Neural crest cell (in vitro differentiated cells): ENCODE measurements around the gene PPP1R12C. TPM values are rescaled to one million over a fixed set of nuclear protein-coding genes. Genes with fewer than 3 reads are reported as not detected.
A peak's percentile ranks its signal among the peaks of the same experiment; 100 is the strongest.

ENCODE experiments used
- DNase-seq: peaks from one replicate; pipeline ENCODE4 v3.0.0; 2021; ENCODE audit warnings: low read depth, mixed read lengths, low spot score
- H3K27ac Mint-ChIP-seq: one replicate; pipeline ENCODE4 v1.8.0; 2021; ENCODE audit warnings: mild to moderate bottlenecking, mixed read lengths; ENCODE audit not compliant: unreplicated experiment
- H3K27me3 Mint-ChIP-seq: 2 replicates; pipeline ENCODE4 v1.8.0; 2021; ENCODE audit warnings: low read depth, mild to moderate bottlenecking, mixed read lengths
- H3K36me3 Mint-ChIP-seq: 2 replicates; pipeline ENCODE4 v1.8.0; 2021; ENCODE audit warnings: low read depth, mild to moderate bottlenecking, mixed read lengths
- H3K4me1 Mint-ChIP-seq: 2 replicates; pipeline ENCODE4 v1.8.0; 2021; ENCODE audit warnings: mixed read lengths
- H3K4me3 Mint-ChIP-seq: one replicate; pipeline ENCODE4 v1.8.0; 2021; ENCODE audit warnings: mild to moderate bottlenecking, mixed read lengths
- H3K9me3 Mint-ChIP-seq: 2 replicates; pipeline ENCODE4 v1.8.0; 2021; ENCODE audit warnings: mixed read lengths
- total RNA-seq: library from RNA; stranded (reverse); gene quantifications from 2 replicates; pipeline ENCODE4 v1.2.1, GENCODE V29; 2021
- TF ChIP-seq, protein P1 (sequence below): fragments of 200-600 bp; sonication (generic); conservative IDR thresholded peaks from 2 replicates; pipeline ENCODE4 v1.5.0; 2021; ENCODE audit warnings: antibody characterized with exemption, mild to moderate bottlenecking

Gene PPP1R12C
- total RNA-seq, 1 donor from 2014 or later, result 108 TPM

GRCh38 chr19:55147545-55148251, 30.3 kb upstream of the PPP1R12C start:
- TF ChIP-seq, protein P1, sequence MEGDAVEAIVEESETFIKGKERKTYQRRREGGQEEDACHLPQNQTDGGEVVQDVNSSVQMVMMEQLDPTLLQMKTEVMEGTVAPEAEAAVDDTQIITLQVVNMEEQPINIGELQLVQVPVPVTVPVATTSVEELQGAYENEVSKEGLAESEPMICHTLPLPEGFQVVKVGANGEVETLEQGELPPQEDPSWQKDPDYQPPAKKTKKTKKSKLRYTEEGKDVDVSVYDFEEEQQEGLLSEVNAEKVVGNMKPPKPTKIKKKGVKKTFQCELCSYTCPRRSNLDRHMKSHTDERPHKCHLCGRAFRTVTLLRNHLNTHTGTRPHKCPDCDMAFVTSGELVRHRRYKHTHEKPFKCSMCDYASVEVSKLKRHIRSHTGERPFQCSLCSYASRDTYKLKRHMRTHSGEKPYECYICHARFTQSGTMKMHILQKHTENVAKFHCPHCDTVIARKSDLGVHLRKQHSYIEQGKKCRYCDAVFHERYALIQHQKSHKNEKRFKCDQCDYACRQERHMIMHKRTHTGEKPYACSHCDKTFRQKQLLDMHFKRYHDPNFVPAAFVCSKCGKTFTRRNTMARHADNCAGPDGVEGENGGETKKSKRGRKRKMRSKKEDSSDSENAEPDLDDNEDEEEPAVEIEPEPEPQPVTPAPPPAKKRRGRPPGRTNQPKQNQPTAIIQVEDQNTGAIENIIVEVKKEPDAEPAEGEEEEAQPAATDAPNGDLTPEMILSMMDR, result no peak
- H3K4me3 Mint-ChIP-seq, result no peak overlapping the region
- H3K4me1 Mint-ChIP-seq, result peaks cover 7% of the 10 kb centered on the region
- DNase-seq, result no peak
- H3K36me3 Mint-ChIP-seq, result peaks cover 5% of the 10 kb centered on the region
- H3K27ac Mint-ChIP-seq, result no peak overlapping the region
- peaks cover 6% of the 10 kb centered on the region for H3K9me3 Mint-ChIP-seq
- peaks cover 91% of the 10 kb centered on the region for H3K27me3 Mint-ChIP-seq

- peaks cover 92% of the 10 kb centered on the region for H3K27me3 Mint-ChIP-seq
- no peak overlapping the region for H3K27ac Mint-ChIP-seq
- peaks cover under 1% of the 10 kb centered on the region for H3K36me3 Mint-ChIP-seq
- peaks cover under 1% of the 10 kb centered on the region for H3K9me3 Mint-ChIP-seq
- H3K4me3 Mint-ChIP-seq, result no peak overlapping the region
- no peak for DNase-seq
- H3K4me1 Mint-ChIP-seq, result peaks cover 7% of the 10 kb centered on the region
- TF ChIP-seq, protein P1, result no peak
Measured at GRCh38 chr19:55146705-55147273, 29.4 kb upstream of the PPP1R12C start.

- TF ChIP-seq, protein P1, result peak; percentile 70
- Mint-ChIP-seq H3K27me3 (peaks cover 91% of the 10 kb centered on the region), H3K4me3 (no peak overlapping the region), H3K27ac (no peak overlapping the region), H3K9me3 (no peaks in the 10 kb centered on the region), H3K4me1 (peaks cover 9% of the 10 kb centered on the region), H3K36me3 (no peaks in the 10 kb centered on the region)
- no peak for DNase-seq
Measured at GRCh38 chr19:55146078-55146704, 28.8 kb upstream of the PPP1R12C start.

GRCh38 chr19:55145232-55145631, 27.8 kb upstream of the PPP1R12C start:
- Mint-ChIP-seq H3K36me3 (no peaks in the 10 kb centered on the region), H3K4me3 (no peak overlapping the region), H3K9me3 (no peaks in the 10 kb centered on the region), H3K27me3 (peaks cover 86% of the 10 kb centered on the region), H3K4me1 (peaks cover 10% of the 10 kb centered on the region), H3K27ac (no peak overlapping the region)
- DNase-seq, result no peak
- TF ChIP-seq, protein P1, result no peak

DNA sequence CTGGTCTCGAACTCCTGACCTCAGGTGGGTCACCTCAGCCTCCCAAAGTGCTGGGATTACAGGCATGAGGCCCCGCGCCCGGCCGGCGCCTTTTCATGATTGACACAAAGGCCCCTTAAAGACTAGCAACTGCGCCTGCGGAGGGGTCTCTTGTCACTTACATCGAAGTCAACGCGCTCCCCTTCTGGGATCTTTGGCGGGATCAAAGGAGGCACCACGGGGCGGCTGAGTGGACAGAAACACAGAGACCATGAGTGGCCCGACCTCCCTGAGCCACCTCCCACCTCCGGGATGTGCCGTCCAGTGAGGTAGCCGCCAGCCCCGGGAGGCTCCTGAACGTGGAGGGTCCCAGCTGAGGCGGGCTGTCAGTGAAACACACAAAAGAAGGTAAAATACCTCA, 24.3 kb upstream of the PPP1R12C start:
- TF ChIP-seq, protein P1, result no peak
- Mint-ChIP-seq H3K4me1 (peaks cover 6% of the 10 kb centered on the region), H3K9me3 (no peaks in the 10 kb centered on the region), H3K27ac (no peak overlapping the region), H3K36me3 (no peaks in the 10 kb centered on the region), H3K4me3 (no peak overlapping the region), H3K27me3 (peaks cover 57% of the 10 kb centered on the region)
- no peak for DNase-seq
